KBM-7 (cell line): ENCODE measurements around the gene INTS11.

ENCODE experiments used
- DNase-seq: peaks from one replicate; pipeline ENCODE4 v3.0.0-alpha.2; 2015
- in situ Hi-C: fragments of 300-500 bp; cut with MboI; formaldehyde crosslinking; loops from 2 replicates; pipeline ENCODE4 v1.14.3; 2020; ENCODE audit warnings: low sequenced_read_pairs, low pct_unique_long_range_greater_than_20kb, mixed read lengths

Gene INTS11

DNA sequence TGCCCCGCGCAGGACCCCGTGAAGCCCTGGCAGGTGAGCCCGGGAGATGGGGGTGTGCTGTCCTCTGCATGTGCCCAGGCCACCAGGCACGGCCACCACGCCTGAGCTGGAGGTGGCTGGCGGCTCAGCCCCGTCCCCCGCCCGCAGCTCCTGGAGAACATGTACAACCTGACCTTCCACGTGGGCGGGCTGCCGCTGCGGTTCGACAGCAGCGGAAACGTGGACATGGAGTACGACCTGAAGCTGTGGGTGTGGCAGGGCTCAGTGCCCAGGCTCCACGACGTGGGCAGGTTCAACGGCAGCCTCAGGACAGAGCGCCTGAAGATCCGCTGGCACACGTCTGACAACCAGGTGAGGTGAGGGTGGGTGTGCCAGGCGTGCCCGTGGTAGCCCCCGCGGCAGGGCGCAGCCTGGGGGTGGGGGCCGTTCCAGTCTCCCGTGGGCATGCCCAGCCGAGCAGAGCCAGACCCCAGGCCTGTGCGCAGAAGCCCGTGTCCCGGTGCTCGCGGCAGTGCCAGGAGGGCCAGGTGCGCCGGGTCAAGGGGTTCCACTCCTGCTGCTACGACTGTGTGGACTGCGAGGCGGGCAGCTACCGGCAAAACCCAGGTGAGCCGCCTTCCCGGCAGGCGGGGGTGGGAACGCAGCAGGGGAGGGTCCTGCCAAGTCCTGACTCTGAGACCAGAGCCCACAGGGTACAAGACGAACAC lies 8.5 kb upstream of the INTS11 start:
- DNase-seq: no peak
- in situ Hi-C loops: no loop called here

DNA sequence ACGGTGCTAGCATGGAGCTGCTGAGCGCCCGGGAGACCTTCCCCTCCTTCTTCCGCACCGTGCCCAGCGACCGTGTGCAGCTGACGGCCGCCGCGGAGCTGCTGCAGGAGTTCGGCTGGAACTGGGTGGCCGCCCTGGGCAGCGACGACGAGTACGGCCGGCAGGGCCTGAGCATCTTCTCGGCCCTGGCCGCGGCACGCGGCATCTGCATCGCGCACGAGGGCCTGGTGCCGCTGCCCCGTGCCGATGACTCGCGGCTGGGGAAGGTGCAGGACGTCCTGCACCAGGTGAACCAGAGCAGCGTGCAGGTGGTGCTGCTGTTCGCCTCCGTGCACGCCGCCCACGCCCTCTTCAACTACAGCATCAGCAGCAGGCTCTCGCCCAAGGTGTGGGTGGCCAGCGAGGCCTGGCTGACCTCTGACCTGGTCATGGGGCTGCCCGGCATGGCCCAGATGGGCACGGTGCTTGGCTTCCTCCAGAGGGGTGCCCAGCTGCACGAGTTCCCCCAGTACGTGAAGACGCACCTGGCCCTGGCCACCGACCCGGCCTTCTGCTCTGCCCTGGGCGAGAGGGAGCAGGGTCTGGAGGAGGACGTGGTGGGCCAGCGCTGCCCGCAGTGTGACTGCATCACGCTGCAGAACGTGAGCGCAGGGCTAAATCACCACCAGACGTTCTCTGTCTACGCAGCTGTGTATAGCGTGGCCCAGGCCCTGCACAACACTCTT lies 7.7 kb upstream of the INTS11 start:
- in situ Hi-C loops: no loop called here
- no peak for DNase-seq

DNA sequence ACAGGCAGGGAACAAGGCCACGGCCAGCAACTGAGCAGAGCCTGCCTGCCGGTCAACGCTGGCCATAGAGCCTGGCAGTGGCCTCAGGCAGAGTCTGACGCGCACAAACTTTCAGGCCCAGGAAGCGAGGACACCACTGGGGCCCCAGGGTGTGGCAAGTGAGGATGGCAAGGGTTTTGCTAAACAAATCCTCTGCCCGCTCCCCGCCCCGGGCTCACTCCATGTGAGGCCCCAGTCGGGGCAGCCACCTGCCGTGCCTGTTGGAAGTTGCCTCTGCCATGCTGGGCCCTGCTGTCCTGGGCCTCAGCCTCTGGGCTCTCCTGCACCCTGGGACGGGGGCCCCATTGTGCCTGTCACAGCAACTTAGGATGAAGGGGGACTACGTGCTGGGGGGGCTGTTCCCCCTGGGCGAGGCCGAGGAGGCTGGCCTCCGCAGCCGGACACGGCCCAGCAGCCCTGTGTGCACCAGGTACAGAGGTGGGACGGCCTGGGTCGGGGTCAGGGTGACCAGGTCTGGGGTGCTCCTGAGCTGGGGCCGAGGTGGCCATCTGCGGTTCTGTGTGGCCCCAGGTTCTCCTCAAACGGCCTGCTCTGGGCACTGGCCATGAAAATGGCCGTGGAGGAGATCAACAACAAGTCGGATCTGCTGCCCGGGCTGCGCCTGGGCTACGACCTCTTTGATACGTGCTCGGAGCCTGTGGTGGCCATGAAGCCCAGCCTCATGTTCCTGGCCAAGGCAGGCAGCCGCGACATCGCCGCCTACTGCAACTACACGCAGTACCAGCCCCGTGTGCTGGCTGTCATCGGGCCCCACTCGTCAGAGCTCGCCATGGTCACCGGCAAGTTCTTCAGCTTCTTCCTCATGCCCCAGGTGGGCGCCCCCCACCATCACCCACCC lies 6.9 kb upstream of the INTS11 start, which contains the start of gene TAS1R3:
TSS of gene TAS1R3 (plus strand) at position 213 of the 898 bp plus-strand sequence. CDS start at position 279, 66 bp downstream.
- in situ Hi-C loops: no loop called here
- no peak for DNase-seq

DNA sequence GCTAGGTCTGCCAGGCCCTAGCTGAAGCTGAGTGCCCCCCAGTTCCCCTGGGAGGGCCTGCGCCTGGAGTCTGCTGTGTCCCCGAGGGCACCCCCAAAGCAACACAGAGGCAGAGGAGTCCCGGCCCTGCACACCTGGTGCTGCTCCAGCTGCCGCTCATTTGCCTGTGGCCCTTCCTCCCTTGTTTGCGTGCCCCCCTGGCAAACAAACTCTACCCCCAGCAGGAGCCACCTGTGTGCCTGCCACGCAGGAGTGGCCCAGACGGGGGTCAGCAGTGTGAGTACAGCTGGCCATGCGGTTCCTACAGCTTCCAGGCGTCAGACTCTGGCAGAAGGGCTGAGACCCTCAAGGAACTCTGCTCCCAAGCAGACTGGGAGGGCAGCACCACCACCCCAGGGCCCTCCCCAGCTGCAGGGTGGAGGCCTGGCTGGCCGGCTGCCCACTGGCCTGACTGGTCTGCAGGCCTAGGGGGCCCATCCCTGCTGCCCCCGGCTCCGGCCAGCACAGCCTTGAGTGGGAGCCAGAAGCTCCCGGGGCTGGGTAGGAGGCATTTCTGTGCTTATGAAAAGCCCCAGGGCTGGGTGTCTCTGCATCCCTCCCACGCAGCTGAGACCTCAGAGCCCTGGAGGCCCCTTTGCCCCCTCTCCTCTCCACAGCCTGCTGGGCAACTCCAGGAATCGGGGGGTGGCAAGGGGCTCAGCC lies 6.1 kb upstream of the INTS11 start:
- in situ Hi-C loops: no loop called here
- no peak for DNase-seq

DNA sequence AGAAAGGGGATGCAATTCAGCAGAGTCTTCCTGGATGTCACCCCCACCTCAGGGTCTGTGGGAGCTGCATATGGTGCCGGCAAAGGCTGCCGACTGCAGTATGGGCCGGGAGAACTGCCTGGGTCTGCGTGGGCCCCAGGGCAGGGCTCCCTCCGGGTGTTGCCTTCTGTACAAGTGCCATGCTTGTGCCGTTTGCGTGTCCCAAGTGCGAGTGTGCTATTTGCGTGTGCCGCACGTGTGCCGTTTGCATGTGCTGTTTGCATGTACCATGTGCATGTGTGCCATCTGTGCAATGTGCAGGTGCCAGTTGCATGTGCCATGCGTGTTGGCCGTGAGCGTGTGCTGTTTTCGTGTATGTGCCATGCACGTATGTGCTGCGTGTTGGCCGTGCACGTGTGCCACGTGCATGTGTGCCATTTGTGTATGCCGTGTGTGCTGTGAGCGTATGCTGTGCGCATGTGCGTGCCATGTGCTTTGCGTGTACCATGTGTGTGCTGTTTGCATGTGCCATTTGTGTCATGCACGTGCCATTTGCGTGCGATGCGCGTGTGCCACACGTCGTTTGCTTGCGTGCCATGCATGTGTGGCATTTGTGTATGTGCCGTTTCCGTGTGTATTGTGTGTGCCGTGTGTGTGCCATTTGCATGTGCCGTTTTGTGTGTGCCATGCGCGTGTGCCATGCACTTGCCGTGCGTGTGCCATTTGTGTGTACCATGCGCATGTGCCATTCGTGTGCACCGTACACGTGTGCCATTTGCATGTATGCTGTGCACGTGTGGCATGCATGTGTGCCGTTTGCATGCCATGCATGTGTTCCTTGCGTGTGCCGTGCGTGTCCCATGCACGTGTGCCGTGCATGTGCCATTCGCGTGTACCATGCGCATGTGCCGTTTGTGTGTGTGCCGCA lies 5.1 kb upstream of the INTS11 start:
- DNase-seq: no peak
- in situ Hi-C loops: no loop called here

DNA sequence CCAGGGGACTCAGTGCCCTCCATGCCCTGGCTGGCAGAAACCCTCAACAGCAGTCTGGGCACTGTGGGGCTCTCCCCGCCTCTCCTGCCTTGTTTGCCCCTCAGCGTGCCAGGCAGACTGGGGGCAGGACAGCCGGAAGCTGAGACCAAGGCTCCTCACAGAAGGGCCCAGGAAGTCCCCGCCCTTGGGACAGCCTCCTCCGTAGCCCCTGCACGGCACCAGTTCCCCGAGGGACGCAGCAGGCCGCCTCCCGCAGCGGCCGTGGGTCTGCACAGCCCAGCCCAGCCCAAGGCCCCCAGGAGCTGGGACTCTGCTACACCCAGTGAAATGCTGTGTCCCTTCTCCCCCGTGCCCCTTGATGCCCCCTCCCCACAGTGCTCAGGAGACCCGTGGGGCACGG lies 3.8 kb upstream of the INTS11 start:
- DNase-seq: no peak
- in situ Hi-C loops: no loop called here

DNA sequence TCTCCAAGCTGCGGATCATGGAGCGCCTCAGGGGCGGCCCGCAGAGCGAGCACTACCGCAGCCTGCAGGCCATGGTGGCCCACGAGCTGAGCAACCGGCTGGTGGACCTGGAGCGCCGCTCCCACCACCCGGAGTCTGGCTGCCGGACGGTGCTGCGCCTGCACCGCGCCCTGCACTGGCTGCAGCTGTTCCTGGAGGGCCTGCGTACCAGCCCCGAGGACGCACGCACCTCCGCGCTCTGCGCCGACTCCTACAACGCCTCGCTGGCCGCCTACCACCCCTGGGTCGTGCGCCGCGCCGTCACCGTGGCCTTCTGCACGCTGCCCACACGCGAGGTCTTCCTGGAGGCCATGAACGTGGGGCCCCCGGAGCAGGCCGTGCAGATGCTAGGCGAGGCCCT lies 2.8 kb upstream of the INTS11 start:
- in situ Hi-C loops: no loop called here

DNA sequence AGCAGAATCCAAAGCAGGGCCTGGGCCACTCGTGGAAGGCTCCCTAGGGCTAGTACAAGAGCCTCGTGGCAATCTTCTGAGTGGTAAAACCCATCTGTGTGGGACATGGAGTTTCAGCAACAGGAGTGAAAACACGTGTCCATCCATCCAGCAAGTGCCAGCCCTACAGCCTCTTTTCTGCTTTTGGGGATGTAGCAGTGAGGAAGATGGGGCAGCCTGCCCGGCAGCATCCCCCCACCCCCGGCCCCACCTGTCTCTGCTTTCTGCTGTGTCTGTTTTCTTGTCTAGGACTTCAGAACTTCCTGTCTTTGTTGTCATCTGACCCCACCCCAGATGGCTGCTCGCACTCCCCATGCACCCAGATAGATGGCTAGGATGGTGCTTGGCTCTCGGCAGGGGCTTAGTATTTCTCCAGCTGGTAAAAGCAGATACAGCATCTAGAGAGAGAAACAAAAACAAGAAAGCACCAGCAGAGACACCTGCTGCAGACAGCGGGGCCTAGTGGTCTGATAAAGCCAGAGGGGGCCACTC lies 1.7 kb upstream of the INTS11 start:
- in situ Hi-C loops: no loop called here
- no peak for DNase-seq

More for the DNA sequence above, 2.8 kb upstream of the INTS11 start:
- DNase-seq: no peak

DNA sequence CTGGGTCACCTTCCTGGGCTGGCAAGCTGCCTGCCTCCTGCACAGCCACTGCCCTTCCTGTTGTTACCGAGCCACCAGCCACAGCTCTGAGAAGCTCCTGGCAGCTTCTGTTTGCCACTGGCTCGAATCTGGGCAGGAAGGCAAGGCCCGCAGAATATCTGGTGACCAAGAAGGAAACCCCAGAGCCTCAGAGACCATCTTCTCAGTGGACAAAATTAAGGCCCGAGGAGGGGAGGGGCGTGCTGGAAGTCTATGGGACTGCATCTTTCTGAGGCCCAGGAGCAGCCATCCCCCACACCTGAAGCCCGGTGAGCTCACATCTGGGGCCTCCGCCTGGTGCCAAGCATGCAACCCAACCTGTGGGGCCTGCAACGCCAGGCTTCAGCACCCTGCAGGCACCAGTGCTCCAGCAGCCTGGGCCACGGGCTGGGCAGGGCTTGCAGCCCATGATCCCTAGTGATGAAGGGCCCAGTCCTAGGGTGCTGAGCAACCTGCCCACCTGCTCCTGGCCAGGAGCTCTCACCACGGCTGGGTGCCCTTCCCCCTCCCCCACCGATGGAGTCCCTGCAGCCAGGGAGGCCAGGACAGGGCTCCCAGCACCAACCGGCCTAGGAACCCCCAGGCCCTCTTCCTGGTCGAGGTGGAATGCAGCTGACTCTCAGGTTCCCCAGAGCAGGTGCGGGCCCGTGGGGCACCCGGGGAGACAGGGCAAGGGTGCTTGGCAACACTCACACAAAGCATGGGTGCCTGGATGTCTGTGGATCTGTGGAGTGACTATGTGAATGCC lies 1.0 kb upstream of the INTS11 start:
- DNase-seq: no peak
- in situ Hi-C loops: no loop called here

DNA sequence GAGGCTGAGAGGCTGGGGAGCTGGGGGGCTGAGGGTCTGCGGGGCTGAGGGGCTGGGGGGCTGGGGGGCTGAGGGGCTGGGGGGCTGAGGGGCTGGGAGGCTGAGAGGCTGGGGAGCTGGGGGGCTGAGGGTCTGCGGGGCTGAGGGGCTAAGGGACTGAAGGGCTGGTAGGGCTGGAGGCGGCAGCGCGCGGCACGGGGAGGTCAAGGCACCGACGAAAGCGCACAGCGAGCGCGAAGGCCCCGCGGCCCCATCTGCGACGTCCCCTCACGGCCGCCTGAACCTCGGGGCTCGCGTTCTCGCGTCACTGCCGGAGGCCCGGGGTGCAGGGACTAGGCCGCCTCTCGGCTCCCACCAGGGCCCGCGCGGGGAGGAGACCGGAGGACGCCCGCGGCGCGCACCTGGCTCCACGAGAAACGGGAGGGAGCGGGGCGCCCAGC lies 356 bp downstream of the INTS11 start:
- in situ Hi-C loops: no loop called here
- DNase-seq: no peak

DNA sequence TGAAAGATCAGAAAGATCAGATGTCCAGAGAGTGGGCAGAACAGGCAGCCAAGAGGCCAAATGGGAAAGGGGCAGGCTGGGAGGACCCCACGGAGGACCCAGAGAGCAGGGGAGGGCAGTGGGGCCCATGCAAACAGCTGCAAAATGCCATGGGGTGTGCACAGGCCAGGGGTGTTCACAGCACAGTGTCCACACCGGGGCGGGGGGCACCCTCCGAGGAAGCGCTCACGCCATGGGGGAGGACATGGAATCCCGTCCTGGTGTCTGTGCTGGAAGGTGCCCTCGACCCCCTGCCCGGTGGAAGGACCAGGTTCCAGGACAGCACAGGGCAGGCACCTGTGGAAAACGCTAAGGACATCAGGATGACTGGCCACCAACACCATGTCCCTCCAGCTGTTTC lies 1.5 kb downstream of the INTS11 start:
- no peak for DNase-seq
- in situ Hi-C loops: no loop called here

DNA sequence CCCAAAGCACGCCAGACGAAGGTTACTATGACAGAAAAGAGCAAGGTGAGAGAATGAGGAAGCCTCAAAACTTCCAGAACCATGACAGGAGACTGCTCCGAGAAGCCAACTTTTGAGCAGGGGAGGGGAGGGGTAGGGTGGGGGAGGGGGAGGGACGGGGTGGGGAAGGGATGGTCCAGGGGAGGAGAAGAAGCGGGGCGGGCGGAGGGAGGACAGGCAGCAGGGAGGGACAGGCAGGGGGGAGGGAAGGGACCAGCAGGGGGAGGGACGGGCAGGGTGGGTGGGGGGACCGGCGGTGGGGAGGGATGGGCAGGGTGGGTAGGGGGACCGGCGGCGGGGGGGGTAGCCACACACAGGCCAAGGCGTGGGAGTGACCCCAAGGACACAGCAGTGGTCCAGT lies 2.0 kb downstream of the INTS11 start:
- in situ Hi-C loops: no loop called here
- DNase-seq: no peak

DNA sequence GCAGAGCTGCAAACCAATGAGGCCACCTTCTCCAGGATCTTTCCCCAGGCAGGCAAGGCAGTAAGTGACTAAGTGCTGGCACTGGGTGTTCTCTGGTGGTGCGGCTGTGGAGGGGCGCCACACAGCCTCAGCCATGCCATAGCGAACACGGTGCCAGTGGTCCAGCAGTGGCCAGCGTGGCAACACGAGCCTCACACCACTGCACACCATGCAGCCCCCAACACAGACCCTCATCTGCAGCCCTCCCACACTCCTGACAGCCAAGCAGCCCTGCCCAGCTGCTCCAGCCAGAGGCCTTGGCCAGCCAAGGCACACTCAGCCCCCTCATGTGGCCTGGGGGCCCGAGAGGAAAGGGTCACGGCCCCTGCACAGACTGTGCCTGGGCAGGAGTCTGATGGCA lies 3.0 kb downstream of the INTS11 start:
- in situ Hi-C loops: no loop called here
- no peak for DNase-seq

DNA sequence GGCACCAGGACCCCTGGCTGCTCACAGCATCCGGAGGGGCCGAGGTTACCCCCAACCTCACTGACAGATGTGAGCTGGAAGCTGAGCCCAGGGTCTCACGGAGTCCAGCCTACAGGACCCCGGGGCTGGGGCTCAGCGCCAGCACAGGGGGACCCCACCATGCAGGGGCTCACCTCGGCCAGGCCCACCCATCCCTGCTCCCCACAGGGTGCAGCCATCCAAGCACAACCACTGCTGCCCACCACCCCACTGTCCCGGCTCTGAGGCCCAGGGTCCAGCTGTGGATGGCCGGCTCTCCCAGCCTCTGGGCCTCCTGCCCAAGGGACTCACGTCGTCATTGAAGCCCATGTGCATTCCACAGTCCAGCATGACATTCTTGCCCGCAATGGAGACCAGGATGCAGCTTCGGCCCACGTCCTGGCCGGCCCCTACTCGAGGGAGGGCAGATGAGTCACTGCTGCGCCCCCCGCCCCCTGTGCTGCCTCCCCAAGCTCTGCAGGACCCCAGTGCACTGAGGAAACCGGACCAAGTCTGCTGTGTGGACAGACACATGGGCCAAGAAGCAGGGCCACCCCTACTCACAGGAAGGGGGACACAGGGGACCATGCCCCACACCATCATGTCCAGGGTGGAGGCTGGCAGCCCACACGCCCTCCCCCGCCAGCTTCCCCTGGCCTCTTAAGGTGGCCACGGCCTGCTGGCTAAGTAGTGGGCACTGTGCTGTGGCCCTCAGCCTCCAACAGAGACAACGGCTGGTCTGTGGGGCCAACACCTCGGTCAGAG lies 3.6 kb downstream of the INTS11 start:
- in situ Hi-C loops: no loop called here
- no peak for DNase-seq

DNA sequence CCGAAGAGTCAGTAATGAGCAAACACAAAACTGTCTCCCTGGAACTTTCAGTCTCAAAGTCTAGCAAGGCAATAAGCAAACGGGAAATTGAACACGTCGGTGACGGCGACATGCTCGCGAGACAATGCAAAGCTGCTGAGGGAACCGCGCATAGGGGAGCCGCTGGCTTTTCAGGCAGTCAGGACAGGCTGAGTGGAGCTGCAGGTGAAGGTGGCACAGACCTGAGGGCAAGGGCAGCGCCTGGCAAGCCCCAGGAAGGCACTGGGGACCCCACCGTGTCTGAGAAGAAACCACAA lies 4.9 kb downstream of the INTS11 start:
- in situ Hi-C loops: no loop called here
- no peak for DNase-seq

DNA sequence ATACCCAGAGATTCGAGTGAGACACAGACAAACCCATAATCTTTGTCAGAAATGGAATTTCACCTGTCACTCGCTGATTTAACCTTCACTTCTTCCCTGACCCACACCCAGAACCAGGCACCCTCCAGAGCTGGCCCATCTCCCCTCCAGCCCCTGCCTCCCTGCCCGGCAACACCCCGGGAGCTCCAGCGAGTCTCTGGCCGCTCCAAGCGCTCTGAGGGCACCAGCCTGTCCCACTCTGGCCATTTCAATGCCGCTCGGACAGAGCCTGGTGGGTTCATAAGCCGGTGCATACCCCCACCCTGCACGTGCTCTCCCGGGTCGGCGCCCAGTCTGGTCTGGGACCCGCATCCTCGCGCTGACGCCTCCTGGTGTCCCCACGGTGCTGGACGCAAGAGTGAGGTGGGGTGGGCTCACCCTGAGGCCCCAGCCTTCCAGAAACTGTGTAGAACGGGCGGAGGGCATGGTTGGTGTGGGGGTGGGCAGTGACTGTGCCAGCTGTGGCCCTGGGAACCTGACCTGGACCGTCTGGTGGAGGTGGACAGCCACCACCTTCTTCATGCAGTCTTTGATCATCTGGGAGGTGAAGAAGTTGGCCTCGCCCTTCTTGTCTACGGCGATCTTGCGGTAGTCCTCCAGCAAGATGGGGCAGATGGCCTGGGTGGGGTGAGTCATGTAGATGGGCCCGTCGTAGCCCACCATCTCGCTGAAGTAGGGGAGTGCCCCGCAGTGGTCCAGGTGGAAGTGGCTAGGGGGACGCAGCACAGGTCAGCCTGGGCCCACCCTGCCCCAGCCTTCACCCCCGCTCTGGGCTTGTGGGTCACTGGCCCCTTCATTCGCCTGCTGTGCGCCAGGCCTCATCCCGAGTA lies 5.4 kb downstream of the INTS11 start:
- DNase-seq: no peak
- in situ Hi-C loops: no loop called here
